ENCODE measurements around the gene THRA. TPM values are rescaled to one million over a fixed set of nuclear protein-coding genes. Genes with fewer than 3 reads are reported as not detected.

Gene THRA
- total and polyA plus RNA-seq, 2 of the 8 experiments (the other 6 are each of a cell fraction or from before 2014, with no cell fraction given) = 6.4 to 10.2 TPM

DNA sequence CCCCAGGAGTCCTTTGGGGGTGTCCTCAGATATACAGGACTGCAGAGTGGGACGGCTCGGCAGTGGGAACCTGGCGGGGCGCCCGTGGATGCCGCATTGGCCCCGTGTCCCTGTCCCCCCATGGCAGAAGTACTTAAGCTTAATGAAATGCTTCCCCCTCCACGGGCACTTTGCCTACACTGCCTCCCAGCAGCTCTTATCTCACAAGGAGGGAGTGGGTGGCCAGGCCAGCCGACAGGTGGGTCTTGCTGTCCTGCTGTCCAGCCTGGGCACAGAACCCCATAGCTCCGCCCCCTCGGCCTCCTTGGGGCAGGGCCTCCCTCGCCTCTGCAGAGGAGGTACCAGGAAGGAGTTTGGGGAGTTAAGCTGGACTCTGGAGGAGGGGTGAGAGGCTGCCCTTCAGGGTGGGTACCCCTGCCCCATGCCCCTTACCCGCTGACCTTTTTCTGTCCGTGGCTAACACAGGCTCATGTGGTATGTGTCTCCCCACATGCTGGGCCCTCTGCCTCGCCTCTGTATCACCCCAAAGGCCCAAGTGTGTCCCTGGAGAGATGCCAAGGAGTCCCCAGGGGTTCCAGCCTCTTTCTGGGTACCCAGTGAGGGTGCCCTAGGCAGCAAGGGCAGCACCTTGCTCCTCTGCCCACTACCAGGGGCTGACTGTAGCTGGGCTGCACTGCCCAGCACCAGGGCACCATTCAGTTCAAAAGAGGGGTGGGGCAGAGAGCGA, 8.7 kb downstream of the THRA start:
- DNase-seq (ENCODE audit: low read depth in 1 of 2, low spot score in 2 of 2) (peak in 1 of 2 experiments; percentile 62), FAIRE-seq (no peak)
- Histone ChIP-seq H2BK20ac (ENCODE audit: low read length) (peak overlapping the region; percentile 61; the same call in 1 of the 2 replicates), H2BK120ac (replicated peaks; ENCODE audit: low read depth, low read length) (no peak overlapping the region), H2BK12ac (ENCODE audit: low read depth, low read length) (peak overlapping the region; percentile 53; the same call in 1 of the 2 replicates), H3K27ac (ENCODE audit: low read depth, low read length) (no peak overlapping the region), H3K4me1 (replicated peaks in 1 of 4; ENCODE audit: control insufficient read depth in 3 of 4, insufficient read depth in 4 of 4, low read length in 3 of 4) (peaks cover 22 to 55% (median 45%) of the 10 kb centered on the region in 4 experiments), H2AFZ (ENCODE audit: low read length) (no peak overlapping the region), H3K36me3 (ENCODE audit: control insufficient read depth in 2 of 4, insufficient read depth in 4 of 4, low read length in 3 of 4) (no peaks in the 10 kb centered on the region), H4K5ac (ENCODE audit: insufficient read length, low read depth, low read length) (no peak overlapping the region), H3K18ac (ENCODE audit: extremely low read depth, low read length) (no peak overlapping the region), H3K56ac (replicated peaks; ENCODE audit: insufficient read length, low read depth, low read length) (no peak overlapping the region), H3K79me1 (ENCODE audit: low read depth, low read length) (peaks cover 7% of the 10 kb centered on the region; the same call in 1 of the 2 replicates), H2BK15ac (ENCODE audit: low read length) (peak overlapping the region; percentile 46; the same call in 1 of the 2 replicates), H3K79me2 (ENCODE audit: control insufficient read depth in 1 of 2, insufficient read depth in 2 of 2, low read length in 2 of 2) (no peaks in the 10 kb centered on the region), H4K8ac (ENCODE audit: extremely low read depth, insufficient read depth, low read length) (peak overlapping the region; percentile 16; the same call in 1 of the 2 replicates), H3K4me2 (ENCODE audit: insufficient read depth in 1 of 2, low read depth in 2 of 2, low read length in 2 of 2) (peak overlapping the region; percentile 35 to 75; a peak in 2 of 4 replicates), H3K27me3 (replicated peaks in 1 of 4; ENCODE audit: control insufficient read depth in 3 of 4, extremely low read depth in 1 of 4, insufficient read depth in 3 of 4, low read length in 3 of 4) (no peaks in the 10 kb centered on the region), H2AK5ac (ENCODE audit: low read depth, low read length) (peak overlapping the region; percentile 2; the same call in 1 of the 2 replicates), H2BK5ac (ENCODE audit: low read depth, low read length) (peak overlapping the region; percentile 60; the same call in 1 of the 2 replicates), H4K20me1 (replicated peaks in 1 of 2; ENCODE audit: control insufficient read depth in 1 of 2, insufficient read depth in 2 of 2, low read length in 2 of 2) (no peaks in the 10 kb centered on the region), H3K4me3 (ENCODE audit: extremely low read depth in 1 of 4, insufficient read depth in 2 of 4, low read depth in 3 of 4, low read length in 4 of 4) (peak overlapping the region in 1 of 4 experiments; percentile 29; a peak in 1 of 8 replicates), H3K23ac (ENCODE audit: insufficient read length) (no peak overlapping the region), H3K9ac (replicated peaks in 1 of 4; ENCODE audit: extremely low read depth in 1 of 4, low read depth in 3 of 4, low read length in 3 of 4) (no peak overlapping the region), H3K23me2 (ENCODE audit: low read depth, low read length) (peaks cover 4% of the 10 kb centered on the region), H3K9me3 (ENCODE audit: insufficient read depth in 2 of 2, low read depth in 1 of 2, low read length in 1 of 2) (no peaks in the 10 kb centered on the region), H4K91ac (replicated peaks; ENCODE audit: insufficient read length, low read length) (peak overlapping the region; percentile 26), H3K4ac (replicated peaks; ENCODE audit: insufficient read length, low read depth, low read length) (peak overlapping the region; percentile 72), H3K14ac (ENCODE audit: insufficient read length) (no peak overlapping the region)
- ChIA-PET POLR2A (ENCODE audit: partially characterized antibody) (interaction anchor here (0.7 to 6.7 kb wide), 10 partner anchors 8 to 52 kb away, joined by 3 to 64 read pairs (median 4); partner anchors contain the start of genes MED24 and THRA), CTCF (ENCODE audit: partially characterized antibody) (interaction anchor here (1.1 to 38.4 kb wide), 8 partner anchors 10 to 58 kb away, joined by 3 to 876 read pairs (median 49); partner anchors contain the start of genes CSF3, MED24 and THRA)
- 82% methylated on average over 15 of the region's 16 CpGs; no CpG with 5 or more reads in 1 of the 2 experiments for WGBS, 2 experiments (ENCODE audit: extremely low coverage in 1 of 2, insufficient coverage in 1 of 2, insufficient read length in 1 of 2, insufficient replicate concordance in 2 of 2, low coverage in 1 of 2, low lambda C conversion rate in 2 of 2, missing lambda C conversion rate in 1 of 2)
- TF ChIP-seq TCF12 (IDR thresholded peaks at IDR 0.05; ENCODE audit: low read depth, low read length) = no peak
- TF ChIP-seq, protein P1, sequence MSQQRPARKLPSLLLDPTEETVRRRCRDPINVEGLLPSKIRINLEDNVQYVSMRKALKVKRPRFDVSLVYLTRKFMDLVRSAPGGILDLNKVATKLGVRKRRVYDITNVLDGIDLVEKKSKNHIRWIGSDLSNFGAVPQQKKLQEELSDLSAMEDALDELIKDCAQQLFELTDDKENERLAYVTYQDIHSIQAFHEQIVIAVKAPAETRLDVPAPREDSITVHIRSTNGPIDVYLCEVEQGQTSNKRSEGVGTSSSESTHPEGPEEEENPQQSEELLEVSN (IDR thresholded peaks at IDR 0.05) = no peak

Data from H1 (cell line).